H1 (cell line): ENCODE measurements around the gene HSPA4. TPM values are rescaled to one million over a fixed set of nuclear protein-coding genes. Genes with fewer than 3 reads are reported as not detected.

ENCODE experiments used
- CTCF ChIA-PET: fragments of 300-600 bp; sonication (Branson Sonifier 250); formaldehyde crosslinking; loops from one replicate; lab custom pipeline; 2021; ENCODE audit not compliant: partially characterized antibody; lab: Charles Lee
- POLR2A ChIA-PET: fragments of 300-600 bp; sonication (Branson Sonifier 250); formaldehyde crosslinking; loops from one replicate; lab custom pipeline; 2021; ENCODE audit warnings: inconsistent platforms; ENCODE audit not compliant: partially characterized antibody; lab: Charles Lee
- DNase-seq, 2 experiments: peaks; one replicate each; pipeline versions ENCODE4 v3.0.0 to v3.0.0-alpha.2; 2010 to 2022; ENCODE audit warnings: low spot score in 2 of 2, low read depth in 1 of 2, mixed read lengths in 1 of 2
- FAIRE-seq: peaks from 2 replicates; lab custom pipeline; 2011; peaks lifted over from hg19 to GRCh38; lab: Jason Lieb, UNC
- H2AFZ ChIP-seq: 2 replicates; pipeline ENCODE4 v1.8.1; 2012; ENCODE audit warnings: low read length, inconsistent platforms
- H2AK5ac ChIP-seq: 2 replicates; pipeline ENCODE4 v1.6.1; 2013; ENCODE audit warnings: low read depth, low read length
- H2BK120ac ChIP-seq: replicated peaks from 2 replicates; pipeline ENCODE3; 2013; ENCODE audit warnings: low read depth, low read length, inconsistent platforms
- H2BK12ac ChIP-seq: 2 replicates; pipeline ENCODE4 v1.6.1; 2013; ENCODE audit warnings: low read depth, low read length
- H2BK15ac ChIP-seq: 2 replicates; pipeline ENCODE4 v1.6.1; 2013; ENCODE audit warnings: low read length
- H2BK20ac ChIP-seq: 2 replicates; pipeline ENCODE4 v1.6.1; 2013; ENCODE audit warnings: low read length
- H2BK5ac ChIP-seq: 2 replicates; pipeline ENCODE4 v1.6.1; 2013; ENCODE audit warnings: low read depth, low read length
- H3K14ac ChIP-seq: 2 replicates; pipeline ENCODE4 v1.6.1; 2013; ENCODE audit warnings: inconsistent platforms; ENCODE audit not compliant: insufficient read length
- H3K18ac ChIP-seq: 2 replicates; pipeline ENCODE4 v1.6.1; 2013; ENCODE audit warnings: low read length; ENCODE audit errors: extremely low read depth
- H3K23ac ChIP-seq: 2 replicates; pipeline ENCODE4 v1.6.1; 2013; ENCODE audit warnings: inconsistent platforms; ENCODE audit not compliant: insufficient read length
- H3K23me2 ChIP-seq: 2 replicates; pipeline ENCODE4 v1.6.1; 2013; ENCODE audit warnings: low read depth, low read length
- H3K27ac ChIP-seq: 2 replicates; pipeline ENCODE4 v1.6.1; 2011; ENCODE audit warnings: low read depth, low read length, inconsistent platforms
- H3K27me3 ChIP-seq, 4 experiments: replicated peaks in 1 of 4; 1 replicate in 1 of 4; 2 replicates in 3 of 4; pipeline versions ENCODE4 v1.6.1 to v1.8.1; 2011 to 2013; ENCODE audit warnings: low read length in 3 of 4, mild to moderate bottlenecking in 3 of 4, inconsistent platforms in 2 of 4, mixed read lengths in 2 of 4, moderate library complexity in 1 of 4; ENCODE audit not compliant: control insufficient read depth in 3 of 4, insufficient read depth in 3 of 4; ENCODE audit errors: extremely low read depth in 1 of 4
- H3K36me3 ChIP-seq, 4 experiments: 2 replicates each; pipeline versions ENCODE4 v1.6.1 to v1.8.1; 2011 to 2013; ENCODE audit warnings: mild to moderate bottlenecking in 4 of 4, low read length in 3 of 4, moderate library complexity in 2 of 4, control low read depth in 1 of 4, inconsistent platforms in 1 of 4; ENCODE audit not compliant: insufficient read depth in 4 of 4, control insufficient read depth in 2 of 4
- H3K4ac ChIP-seq: replicated peaks from 2 replicates; pipeline ENCODE3; 2013; ENCODE audit warnings: low read length, low read depth, mixed read lengths, inconsistent platforms; ENCODE audit not compliant: insufficient read length
- H3K4me1 ChIP-seq, 4 experiments: replicated peaks in 1 of 4; 1 replicate in 1 of 4; 2 replicates in 3 of 4; pipeline versions ENCODE4 v1.6.1 to v1.8.1; 2011 to 2013; ENCODE audit warnings: low read length in 3 of 4, inconsistent platforms in 2 of 4, mixed read lengths in 1 of 4; ENCODE audit not compliant: insufficient read depth in 4 of 4, control insufficient read depth in 3 of 4
- H3K4me2 ChIP-seq, 2 experiments: 2 replicates each; pipeline versions ENCODE4 v1.6.1 to v1.8.1; 2011 to 2013; ENCODE audit warnings: low read depth in 2 of 2, low read length in 2 of 2, control low read depth in 1 of 2, inconsistent platforms in 1 of 2, mild to moderate bottlenecking in 1 of 2; ENCODE audit not compliant: insufficient read depth in 1 of 2
- H3K4me3 ChIP-seq, 4 experiments: fragments of 200-600, 300-600 bp in 1 of 4; sonication (generic), shearing (Covaris generic), sonication (Bioruptor Twin) in 1 of 4; 2 replicates each; pipeline versions ENCODE4 v1.5.1 to v1.8.1; 2011 to 2016; ENCODE audit warnings: low read length in 4 of 4, low read depth in 3 of 4, control low read depth in 2 of 4, inconsistent platforms in 2 of 4, mild to moderate bottlenecking in 2 of 4, mixed read lengths in 1 of 4, moderate library complexity in 1 of 4; ENCODE audit not compliant: insufficient read depth in 2 of 4; ENCODE audit errors: extremely low read depth in 1 of 4
- H3K56ac ChIP-seq: replicated peaks from 2 replicates; pipeline ENCODE3; 2013; ENCODE audit warnings: low read depth, mild to moderate bottlenecking, mixed read lengths, low read length, inconsistent platforms; ENCODE audit not compliant: insufficient read length
- H3K79me1 ChIP-seq: 2 replicates; pipeline ENCODE4 v1.6.1; 2013; ENCODE audit warnings: low read depth, low read length, control low read depth
- H3K79me2 ChIP-seq, 2 experiments: 2 replicates each; pipeline versions ENCODE4 v1.6.1 to v1.8.1; 2012 to 2013; ENCODE audit warnings: low read length in 2 of 2, mild to moderate bottlenecking in 2 of 2, inconsistent platforms in 1 of 2; ENCODE audit not compliant: insufficient read depth in 2 of 2, control insufficient read depth in 1 of 2
- H3K9ac ChIP-seq, 4 experiments: replicated peaks in 1 of 4; 1 replicate in 1 of 4; 2 replicates in 3 of 4; pipeline versions ENCODE4 v1.6.1 to v1.8.1; 2011 to 2013; ENCODE audit warnings: low read depth in 3 of 4, low read length in 3 of 4, control low read depth in 2 of 4, mild to moderate bottlenecking in 2 of 4, moderate library complexity in 2 of 4, inconsistent platforms in 1 of 4; ENCODE audit errors: extremely low read depth in 1 of 4
- H3K9me3 ChIP-seq, 2 experiments: 2 replicates each; pipeline versions ENCODE4 v1.6.1 to v1.8.1; 2012 to 2013; ENCODE audit warnings: mild to moderate bottlenecking in 2 of 2, moderate library complexity in 2 of 2, control low read depth in 1 of 2, inconsistent platforms in 1 of 2, low read depth in 1 of 2, low read length in 1 of 2, mixed read lengths in 1 of 2; ENCODE audit not compliant: insufficient read depth in 2 of 2
- H4K20me1 ChIP-seq, 2 experiments: replicated peaks in 1 of 2; 2 replicates each; pipeline versions ENCODE3 to v1.8.1; 2011 to 2013; ENCODE audit warnings: inconsistent platforms in 2 of 2, low read length in 2 of 2, mild to moderate bottlenecking in 1 of 2; ENCODE audit not compliant: insufficient read depth in 2 of 2, control insufficient read depth in 1 of 2
- H4K5ac ChIP-seq: 2 replicates; pipeline ENCODE4 v1.6.1; 2013; ENCODE audit warnings: low read length, low read depth, mixed read lengths, inconsistent platforms; ENCODE audit not compliant: insufficient read length
- H4K8ac ChIP-seq: 2 replicates; pipeline ENCODE4 v1.8.0; 2013; ENCODE audit warnings: mild to moderate bottlenecking, moderate library complexity, low read length, inconsistent platforms; ENCODE audit not compliant: insufficient read depth; ENCODE audit errors: extremely low read depth
- H4K91ac ChIP-seq: replicated peaks from 2 replicates; pipeline ENCODE3; 2013; ENCODE audit warnings: low read length, mixed read lengths, inconsistent platforms; ENCODE audit not compliant: insufficient read length
- ASH2L ChIP-seq: fragments of 200-600, 300-600 bp; sonication (generic); IDR thresholded peaks from one replicate; pipeline ENCODE4 v1.7.1; 2017; ENCODE audit warnings: low read length
- CBX8 ChIP-seq: fragments of 300-800, 300-1000 bp; sonication (generic); IDR thresholded peaks from 2 replicates; pipeline ENCODE4 v1.7.1; 2016; ENCODE audit warnings: low read depth, low read length, borderline replicate concordance
- CEBPB ChIP-seq: IDR thresholded peaks from 2 replicates; pipeline ENCODE4 v1.6.1; 2012; ENCODE audit warnings: low read depth, low read length
- CREB1 ChIP-seq: IDR thresholded peaks from 2 replicates; pipeline ENCODE4 v1.6.1; 2012; ENCODE audit warnings: inconsistent platforms
- EP300 ChIP-seq, 2 experiments: IDR thresholded peaks; 1 replicate in 1 of 2; 2 replicates in 1 of 2; pipeline ENCODE4 v1.6.1; 2011 to 2012; ENCODE audit warnings: low read depth in 2 of 2, low read length in 2 of 2, mild to moderate bottlenecking in 2 of 2, borderline replicate concordance in 1 of 2, inconsistent platforms in 1 of 2, moderate library complexity in 1 of 2
- GABPA ChIP-seq: IDR thresholded peaks from 2 replicates; pipeline ENCODE4 v1.6.1; 2011; ENCODE audit warnings: mild to moderate bottlenecking, low read length, moderate library complexity, borderline replicate concordance; ENCODE audit not compliant: insufficient read depth
- KDM1A ChIP-seq: fragments of 200-600, 300-600 bp; sonication (generic); IDR thresholded peaks from 2 replicates; pipeline ENCODE4 v1.7.1; 2016; ENCODE audit warnings: mild to moderate bottlenecking, low read length, borderline replicate concordance
- KDM4A ChIP-seq: IDR thresholded peaks from one replicate; pipeline ENCODE4 v1.7.1; 2012; ENCODE audit warnings: low read depth, mild to moderate bottlenecking, moderate library complexity, low read length, inconsistent platforms; ENCODE audit not compliant: severe bottlenecking
- POU5F1 ChIP-seq: IDR thresholded peaks from 2 replicates; pipeline ENCODE4 v1.6.1; 2011; ENCODE audit warnings: low read depth, mild to moderate bottlenecking, low read length, moderate library complexity
- RAD21 ChIP-seq, 2 experiments: IDR thresholded peaks in 1 of 2; conservative IDR thresholded peaks in 1 of 2; 2 replicates each; pipeline ENCODE4 v1.6.1; 2011; ENCODE audit warnings: low read depth in 2 of 2, low read length in 2 of 2, improper control_type of control experiment in 1 of 2, inconsistent platforms in 1 of 2, mild to moderate bottlenecking in 1 of 2, moderate library complexity in 1 of 2
- SP2 ChIP-seq: IDR thresholded peaks from 2 replicates; pipeline ENCODE4 v1.6.1; 2012; ENCODE audit warnings: mild to moderate bottlenecking, low read length, inconsistent platforms
- SP4 ChIP-seq: IDR thresholded peaks from 2 replicates; pipeline ENCODE4 v1.6.1; 2012; ENCODE audit warnings: low read length, inconsistent platforms
- TAF7 ChIP-seq: optimal IDR thresholded peaks from 2 replicates; pipeline ENCODE3; 2011; ENCODE audit warnings: low read depth, mild to moderate bottlenecking, inconsistent platforms, low read length, moderate library complexity, borderline replicate concordance
- TBP ChIP-seq: IDR thresholded peaks from 2 replicates; pipeline ENCODE4 v1.6.1; 2011; ENCODE audit warnings: low read depth, low read length, improper control_type of control experiment
- YY1 ChIP-seq: IDR thresholded peaks from 2 replicates; pipeline ENCODE4 v1.6.1; 2011; ENCODE audit warnings: low read depth, mild to moderate bottlenecking, low read length
- WGBS, 2 experiments: shearing (Covaris generic) in 1 of 2; methylation state at CpG; one replicate each; pipeline versions ENCODE4 v1.1.6 to v1.1.7; 2013 to 2015; ENCODE audit warnings: low lambda C conversion rate in 2 of 2, mixed read lengths in 2 of 2, inconsistent platforms in 1 of 2, low coverage in 1 of 2, missing lambda C conversion rate in 1 of 2; ENCODE audit not compliant: insufficient replicate concordance in 2 of 2, insufficient coverage in 1 of 2, insufficient read length in 1 of 2; ENCODE audit errors: extremely low coverage in 1 of 2, missing lambda C conversion rate in 1 of 2; 5-methylcytosine and 5-hydroxymethylcytosine counted together
- polyA plus RNA-seq, 7 experiments: library from polyadenylated mRNA; depleted of rRNA in 3 of 7; stranded (reverse) in 5 of 7; unstranded in 2 of 7; fragments of >200 nt in 5 of 7; fragments of 200-250 nt in 2 of 7; gene quantifications; 1 replicate in 5 of 7; 2 replicates in 1 of 7; 4 replicates in 1 of 7; pipeline versions ENCODE4 v1.2.1 to v1.2.3, GENCODE V29; 2011 to 2013; ENCODE audit warnings: missing spikeins in 2 of 7, mixed read lengths in 2 of 7
- total RNA-seq: library from RNA; stranded (reverse); fragmentation: NEBNext Ultra II Directional; extraction: Animal tissue kit (Norgen Biotek cat#: 25700); gene quantifications from 2 replicates; pipeline ENCODE4 v1.2.1, GENCODE V29; 2021

The HSPA4 gene
- total and polyA plus RNA-seq, 2 of the 8 experiments (the other 6 are each of a cell fraction or from before 2014, with no cell fraction given) = 28.9 to 445 TPM

GRCh38 chr5:133015466-133015865 is 36.3 kb upstream of the HSPA4 start:
- no peaks in the 10 kb centered on the region for H3K79me1 ChIP-seq
- H3K4me2 ChIP-seq = no peak overlapping the region
- H3K9me3 ChIP-seq = no peaks in the 10 kb centered on the region
- H4K20me1 ChIP-seq = peaks cover 1 to 2% of the 10 kb centered on the region in 2 experiments
- H3K27ac ChIP-seq = no peak overlapping the region
- H3K79me2 ChIP-seq = 0 out of 4 replicates have a peak, but pooled peaks cover 0 to 7% of the 10 kb centered on the region in 2 experiments
- H3K4me3 ChIP-seq = no peak overlapping the region
- H2BK15ac ChIP-seq = no peak overlapping the region
- H4K8ac ChIP-seq = no peak overlapping the region
- H2BK12ac ChIP-seq = no peak overlapping the region
- no peak overlapping the region for H2BK20ac ChIP-seq
- no peak overlapping the region for H2BK5ac ChIP-seq
- FAIRE-seq (no peak), DNase-seq (no peak)
- H2AFZ ChIP-seq = no peak overlapping the region
- no peak overlapping the region for H2BK120ac ChIP-seq
- H3K4ac ChIP-seq = no peak overlapping the region
- ChIA-PET CTCF (interaction anchor here (0.7 kb wide), 1 partner anchor 44 kb away, joined by 4 read pairs; no protein-coding TSS in a partner anchor), POLR2A (interaction anchor here (1.3 to 1.7 kb wide), 2 partner anchors 9 to 53 kb away, joined by 3 to 5 read pairs; no protein-coding TSS in a partner anchor)
- H3K23ac ChIP-seq = no peak overlapping the region
- no peak overlapping the region for H4K91ac ChIP-seq
- no peaks in the 10 kb centered on the region for H3K23me2 ChIP-seq
- H3K27me3 ChIP-seq = no peaks in the 10 kb centered on the region
- peaks cover 0 to 5% (median 4%) of the 10 kb centered on the region in 4 experiments; a peak in 7 of 8 replicates for H3K36me3 ChIP-seq
- H3K14ac ChIP-seq = no peak overlapping the region
- no peak overlapping the region for H3K56ac ChIP-seq
- H3K4me1 ChIP-seq = no peaks in the 10 kb centered on the region
- WGBS, 2 experiments = 90% methylated on average over 1 of the region's 1 CpG; no CpG with 5 or more reads in 1 of the 2 experiments
- H3K18ac ChIP-seq = no peak overlapping the region
- H4K5ac ChIP-seq = no peak overlapping the region
- H3K9ac ChIP-seq = no peak overlapping the region
- no peak overlapping the region for H2AK5ac ChIP-seq
- TF ChIP-seq SP4 (no peak), CEBPB (no peak), KDM1A (no peak), TAF7 (no peak), GABPA (no peak), RAD21 (IDR thresholded peaks at IDR 0.05 in 1 of 2, conservative IDR thresholded peaks at IDR 0.05 in 1 of 2; ENCODE audit: low read depth in 2 of 2, low read length in 2 of 2) (no peak), CREB1 (no peak), YY1 (no peak), CBX8 (no peak), POU5F1 (no peak), EP300 (IDR thresholded peaks at IDR 0.05; ENCODE audit: borderline replicate concordance in 1 of 2, low read depth in 2 of 2, low read length in 2 of 2) (no peak), ASH2L (no peak), SP2 (no peak), TBP (no peak), KDM4A (no peak)
